Measurements from ENCODE around the gene GATAD2A. TPM values are rescaled to one million over a fixed set of nuclear protein-coding genes. Genes with fewer than 3 reads are reported as not detected.

The GATAD2A gene
- total RNA-seq, 1 experiment from 2014 or later, result 99.6 TPM

DNA sequence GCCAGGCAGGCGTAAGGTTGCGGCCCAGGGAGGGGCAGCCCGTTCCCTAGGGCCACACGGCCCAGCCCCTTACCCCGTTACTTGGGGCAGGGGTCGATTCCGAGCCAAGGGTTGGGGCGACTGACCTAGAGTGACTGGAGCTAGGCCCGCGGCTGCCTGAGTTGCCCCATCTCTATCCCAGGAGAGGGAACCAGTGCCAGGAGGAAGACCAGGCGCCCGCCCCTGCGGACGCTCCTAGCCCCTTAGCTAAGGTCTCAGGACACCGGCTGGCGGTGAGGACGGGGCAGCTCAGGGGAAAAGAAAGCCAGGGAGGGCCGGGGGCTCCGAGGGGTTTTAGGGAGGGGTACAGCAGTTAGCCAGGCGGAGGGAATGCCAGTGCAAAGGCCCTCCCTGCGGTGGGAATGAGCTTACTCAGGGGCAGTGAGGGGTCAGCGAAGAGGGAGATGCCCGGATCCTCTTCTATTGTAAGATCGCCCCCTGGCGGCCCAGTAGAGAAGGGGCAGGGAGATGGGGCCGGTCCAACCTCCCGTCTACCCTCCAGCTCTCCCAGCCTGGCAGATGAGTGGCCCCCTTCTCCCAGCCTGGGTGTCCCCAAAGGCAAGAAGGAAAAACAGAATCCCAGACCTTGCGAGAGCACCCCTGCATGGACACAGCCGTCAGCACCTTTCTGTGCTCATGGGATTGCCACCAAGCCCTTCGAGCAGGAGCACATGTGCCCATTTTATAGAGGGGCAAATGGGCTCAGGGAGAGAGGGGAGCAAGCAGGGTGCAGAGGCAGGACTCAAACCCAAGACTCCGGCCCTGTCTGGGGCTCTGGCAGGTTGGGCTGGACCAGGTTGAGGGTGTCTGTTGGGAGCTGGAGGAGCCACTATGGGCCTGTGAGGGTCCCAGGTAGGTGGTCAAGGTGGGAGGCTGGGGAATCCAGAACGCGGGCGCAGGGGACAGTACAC lies 148.9 kb downstream of the GATAD2A start:
- H3K4me1 ChIP-seq (ENCODE audit: control insufficient read depth, insufficient read depth, low read length), result no peaks in the 10 kb centered on the region
- BruUV-seq (replicated peaks), result no TSS peak
- ChIA-PET CTCF (interaction anchor here (0.5 to 1.2 kb wide), 4 partner anchors 22 to 189 kb away, joined by 3 to 9 read pairs (median 6); no protein-coding TSS in a partner anchor), POLR2A (no interaction called here)
- intact Hi-C loops (cut with micrococcal nuclease; ENCODE audit: unreplicated experiment), result no loop called here
- ATAC-seq, result peak; percentile 79
- DNase-seq (ENCODE audit: low read depth, low spot score), result no peak
- H3K4me3 ChIP-seq (ENCODE audit: low read depth in 2 of 2, low read length in 2 of 2), result no peak overlapping the region
- no peaks in the 10 kb centered on the region for H3K27me3 ChIP-seq (ENCODE audit: control insufficient read depth, insufficient read depth, low read length)
- TF ChIP-seq, protein P1, sequence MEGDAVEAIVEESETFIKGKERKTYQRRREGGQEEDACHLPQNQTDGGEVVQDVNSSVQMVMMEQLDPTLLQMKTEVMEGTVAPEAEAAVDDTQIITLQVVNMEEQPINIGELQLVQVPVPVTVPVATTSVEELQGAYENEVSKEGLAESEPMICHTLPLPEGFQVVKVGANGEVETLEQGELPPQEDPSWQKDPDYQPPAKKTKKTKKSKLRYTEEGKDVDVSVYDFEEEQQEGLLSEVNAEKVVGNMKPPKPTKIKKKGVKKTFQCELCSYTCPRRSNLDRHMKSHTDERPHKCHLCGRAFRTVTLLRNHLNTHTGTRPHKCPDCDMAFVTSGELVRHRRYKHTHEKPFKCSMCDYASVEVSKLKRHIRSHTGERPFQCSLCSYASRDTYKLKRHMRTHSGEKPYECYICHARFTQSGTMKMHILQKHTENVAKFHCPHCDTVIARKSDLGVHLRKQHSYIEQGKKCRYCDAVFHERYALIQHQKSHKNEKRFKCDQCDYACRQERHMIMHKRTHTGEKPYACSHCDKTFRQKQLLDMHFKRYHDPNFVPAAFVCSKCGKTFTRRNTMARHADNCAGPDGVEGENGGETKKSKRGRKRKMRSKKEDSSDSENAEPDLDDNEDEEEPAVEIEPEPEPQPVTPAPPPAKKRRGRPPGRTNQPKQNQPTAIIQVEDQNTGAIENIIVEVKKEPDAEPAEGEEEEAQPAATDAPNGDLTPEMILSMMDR (IDR thresholded peaks at IDR 0.05), result peak; percentile 87
- TF ChIP-seq TCF7L2 (IDR thresholded peaks at IDR 0.05; ENCODE audit: low read depth, low read length), result no peak
- TF ChIP-seq, protein P2, sequence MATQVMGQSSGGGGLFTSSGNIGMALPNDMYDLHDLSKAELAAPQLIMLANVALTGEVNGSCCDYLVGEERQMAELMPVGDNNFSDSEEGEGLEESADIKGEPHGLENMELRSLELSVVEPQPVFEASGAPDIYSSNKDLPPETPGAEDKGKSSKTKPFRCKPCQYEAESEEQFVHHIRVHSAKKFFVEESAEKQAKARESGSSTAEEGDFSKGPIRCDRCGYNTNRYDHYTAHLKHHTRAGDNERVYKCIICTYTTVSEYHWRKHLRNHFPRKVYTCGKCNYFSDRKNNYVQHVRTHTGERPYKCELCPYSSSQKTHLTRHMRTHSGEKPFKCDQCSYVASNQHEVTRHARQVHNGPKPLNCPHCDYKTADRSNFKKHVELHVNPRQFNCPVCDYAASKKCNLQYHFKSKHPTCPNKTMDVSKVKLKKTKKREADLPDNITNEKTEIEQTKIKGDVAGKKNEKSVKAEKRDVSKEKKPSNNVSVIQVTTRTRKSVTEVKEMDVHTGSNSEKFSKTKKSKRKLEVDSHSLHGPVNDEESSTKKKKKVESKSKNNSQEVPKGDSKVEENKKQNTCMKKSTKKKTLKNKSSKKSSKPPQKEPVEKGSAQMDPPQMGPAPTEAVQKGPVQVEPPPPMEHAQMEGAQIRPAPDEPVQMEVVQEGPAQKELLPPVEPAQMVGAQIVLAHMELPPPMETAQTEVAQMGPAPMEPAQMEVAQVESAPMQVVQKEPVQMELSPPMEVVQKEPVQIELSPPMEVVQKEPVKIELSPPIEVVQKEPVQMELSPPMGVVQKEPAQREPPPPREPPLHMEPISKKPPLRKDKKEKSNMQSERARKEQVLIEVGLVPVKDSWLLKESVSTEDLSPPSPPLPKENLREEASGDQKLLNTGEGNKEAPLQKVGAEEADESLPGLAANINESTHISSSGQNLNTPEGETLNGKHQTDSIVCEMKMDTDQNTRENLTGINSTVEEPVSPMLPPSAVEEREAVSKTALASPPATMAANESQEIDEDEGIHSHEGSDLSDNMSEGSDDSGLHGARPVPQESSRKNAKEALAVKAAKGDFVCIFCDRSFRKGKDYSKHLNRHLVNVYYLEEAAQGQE (IDR thresholded peaks at IDR 0.05; ENCODE audit: insufficient read depth in 1 of 2, low read depth in 2 of 2, low read length in 1 of 2), result no peak
- no peak for TF ChIP-seq SIN3A (IDR thresholded peaks at IDR 0.05; ENCODE audit: borderline replicate concordance, insufficient read depth, low read depth, low read length)
- no peak for TF ChIP-seq POLR2AphosphoS5 (IDR thresholded peaks at IDR 0.05; ENCODE audit: low read depth, low read length)
- H3K9me3 ChIP-seq (ENCODE audit: control insufficient read depth, insufficient read depth, low read depth, low read length), result no peaks in the 10 kb centered on the region
- no peak overlapping the region for H3K27ac ChIP-seq (ENCODE audit: low read length)
- H3K36me3 ChIP-seq (ENCODE audit: control insufficient read depth, insufficient read depth, low read length), result no peaks in the 10 kb centered on the region
- in situ Hi-C loops (cut with HindIII; ENCODE audit: low pct_unique_long_range_greater_than_20kb, low sequenced_read_pairs), result no loop called here

DNA sequence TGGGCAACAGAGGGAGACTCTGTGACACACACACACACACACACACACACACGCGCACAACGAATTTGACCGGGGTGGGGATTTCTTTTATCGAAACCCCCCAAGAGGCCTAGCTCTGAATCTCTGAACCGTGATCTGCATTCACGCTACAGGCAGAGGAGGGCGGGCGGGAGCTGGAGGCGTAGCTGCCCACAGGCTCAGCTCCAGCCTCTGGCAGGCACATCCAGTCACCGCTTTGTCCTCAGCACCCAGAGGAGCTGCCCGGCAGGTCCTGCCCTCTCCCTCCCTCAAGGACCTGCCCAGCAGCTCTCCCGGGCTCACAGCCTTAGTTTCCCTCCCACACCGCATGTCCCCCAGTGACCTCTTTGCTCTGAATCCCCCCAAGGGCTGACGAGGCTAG lies 152.6 kb downstream of the GATAD2A start:
- H3K27me3 ChIP-seq (ENCODE audit: control insufficient read depth, insufficient read depth, low read length), result no peaks in the 10 kb centered on the region
- H3K36me3 ChIP-seq (ENCODE audit: control insufficient read depth, insufficient read depth, low read length), result no peaks in the 10 kb centered on the region
- ATAC-seq (no peak), DNase-seq (ENCODE audit: low read depth, low spot score) (no peak)
- H3K9me3 ChIP-seq (ENCODE audit: control insufficient read depth, insufficient read depth, low read depth, low read length), result no peaks in the 10 kb centered on the region
- TF ChIP-seq, protein P1 (IDR thresholded peaks at IDR 0.05), result no peak
- TF ChIP-seq, protein P2 (IDR thresholded peaks at IDR 0.05; ENCODE audit: insufficient read depth in 1 of 2, low read depth in 2 of 2, low read length in 1 of 2), result no peak
- TF ChIP-seq POLR2AphosphoS5 (IDR thresholded peaks at IDR 0.05; ENCODE audit: low read depth, low read length) (no peak), SIN3A (IDR thresholded peaks at IDR 0.05; ENCODE audit: borderline replicate concordance, insufficient read depth, low read depth, low read length) (no peak), TCF7L2 (IDR thresholded peaks at IDR 0.05; ENCODE audit: low read depth, low read length) (no peak)
- CTCF ChIA-PET, result no interaction called here
- POLR2A ChIA-PET, result no interaction called here
- no peaks in the 10 kb centered on the region for H3K4me1 ChIP-seq (ENCODE audit: control insufficient read depth, insufficient read depth, low read length)
- in situ Hi-C loops (cut with HindIII; ENCODE audit: low pct_unique_long_range_greater_than_20kb, low sequenced_read_pairs), result no loop called here
- BruUV-seq (replicated peaks), result no TSS peak
- intact Hi-C loops (cut with micrococcal nuclease; ENCODE audit: unreplicated experiment), result no loop called here
- no peak overlapping the region for H3K27ac ChIP-seq (ENCODE audit: low read length)
- no peak overlapping the region for H3K4me3 ChIP-seq (ENCODE audit: low read depth in 2 of 2, low read length in 2 of 2)

Measured in Panc1 (cell line).